ENCODE measurements around the gene CSTPP1. TPM values are rescaled to one million over a fixed set of nuclear protein-coding genes. Genes with fewer than 3 reads are reported as not detected.

The CSTPP1 gene
- polyA plus RNA-seq, 1 donor from 2014 or later = 17.5 TPM

GRCh38 chr11:47005441-47005840 lies 68.9 kb downstream of the CSTPP1 start:
- no peak overlapping the region for H3K27ac Mint-ChIP-seq
- H3K9me3 Mint-ChIP-seq = peaks cover 0 to 2% (median 0%) of the 10 kb centered on the region in 3 donors
- no peak overlapping the region for H3K4me3 Mint-ChIP-seq
- H3K36me3 Mint-ChIP-seq = peaks cover 7% of the 10 kb centered on the region
- H3K4me1 Mint-ChIP-seq = peaks cover 14 to 23% (median 21%) of the 10 kb centered on the region in 3 donors
- H3K27me3 Mint-ChIP-seq = no peaks in the 10 kb centered on the region

DNA sequence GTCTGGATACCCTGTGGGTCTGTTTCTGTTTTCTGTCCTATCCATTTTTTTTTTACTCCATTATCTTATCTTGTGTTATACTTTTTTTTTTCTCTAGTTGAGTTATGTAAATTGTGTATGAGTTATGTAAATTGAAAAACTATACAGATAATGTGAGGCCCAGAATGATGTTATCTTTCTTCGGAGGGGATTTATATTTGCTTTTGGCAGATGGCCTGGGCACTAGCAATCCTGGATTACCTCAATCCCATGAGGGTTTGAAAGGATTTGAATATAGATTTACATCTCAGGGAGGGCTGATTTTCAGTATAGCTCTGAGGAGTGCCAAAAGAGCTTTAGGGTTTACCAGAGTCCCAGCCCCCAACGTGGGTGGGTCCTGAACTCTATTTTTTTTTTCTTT lies 71.0 kb downstream of the CSTPP1 start:
- peaks cover 0 to 2% (median 0%) of the 10 kb centered on the region in 3 donors for H3K9me3 Mint-ChIP-seq
- H3K4me1 Mint-ChIP-seq = peaks cover 12 to 20% (median 18%) of the 10 kb centered on the region in 3 donors
- no peaks in the 10 kb centered on the region for H3K27me3 Mint-ChIP-seq
- peaks cover 7% of the 10 kb centered on the region for H3K36me3 Mint-ChIP-seq
- H3K4me3 Mint-ChIP-seq = no peak overlapping the region
- no peak overlapping the region for H3K27ac Mint-ChIP-seq

DNA sequence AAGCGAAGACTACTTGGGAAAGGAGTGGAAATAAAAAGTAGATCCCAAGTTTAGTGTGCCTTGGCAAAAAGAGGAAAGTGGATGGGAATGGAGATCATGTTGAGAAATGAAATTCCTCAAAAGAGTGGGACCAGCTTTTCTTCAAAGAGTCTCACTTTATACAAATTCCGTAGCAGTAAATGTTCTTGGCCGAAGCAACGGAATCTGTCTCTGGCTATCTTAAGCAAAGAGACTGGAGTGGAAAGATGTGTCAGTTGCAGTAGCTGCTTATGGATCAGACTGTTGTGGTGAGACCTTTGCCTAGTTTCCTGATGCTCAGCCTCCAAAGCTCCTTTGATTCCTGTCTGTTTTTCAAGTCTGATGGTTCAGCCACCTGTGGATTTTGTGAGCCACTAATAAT lies 73.6 kb downstream of the CSTPP1 start:
- Mint-ChIP-seq H3K9me3 (no peaks in the 10 kb centered on the region), H3K27ac (no peak overlapping the region), H3K27me3 (no peaks in the 10 kb centered on the region), H3K4me1 (no peaks in the 10 kb centered on the region), H3K4me3 (no peak overlapping the region), H3K36me3 (peaks cover 5% of the 10 kb centered on the region)

- Mint-ChIP-seq H3K9me3 (no peaks in the 10 kb centered on the region), H3K27me3 (no peaks in the 10 kb centered on the region), H3K4me3 (no peak overlapping the region), H3K4me1 (peaks cover 0 to 2% (median 0%) of the 10 kb centered on the region in 3 donors), H3K27ac (no peak overlapping the region), H3K36me3 (peaks cover 5% of the 10 kb centered on the region)
These were observed 77.5 kb downstream of the CSTPP1 start for GRCh38 chr11:47014097-47014496.

- no peaks in the 10 kb centered on the region for H3K9me3 Mint-ChIP-seq
- H3K4me3 Mint-ChIP-seq = peak overlapping the region in 1 of 4 donors; percentile 25
- H3K4me1 Mint-ChIP-seq = peaks cover 0 to 2% (median 0%) of the 10 kb centered on the region in 3 donors
- H3K36me3 Mint-ChIP-seq = peaks cover 3% of the 10 kb centered on the region
- H3K27me3 Mint-ChIP-seq = no peaks in the 10 kb centered on the region
- H3K27ac Mint-ChIP-seq = no peak overlapping the region
These were observed 82.1 kb downstream of the CSTPP1 start for GRCh38 chr11:47018637-47019036.

DNA sequence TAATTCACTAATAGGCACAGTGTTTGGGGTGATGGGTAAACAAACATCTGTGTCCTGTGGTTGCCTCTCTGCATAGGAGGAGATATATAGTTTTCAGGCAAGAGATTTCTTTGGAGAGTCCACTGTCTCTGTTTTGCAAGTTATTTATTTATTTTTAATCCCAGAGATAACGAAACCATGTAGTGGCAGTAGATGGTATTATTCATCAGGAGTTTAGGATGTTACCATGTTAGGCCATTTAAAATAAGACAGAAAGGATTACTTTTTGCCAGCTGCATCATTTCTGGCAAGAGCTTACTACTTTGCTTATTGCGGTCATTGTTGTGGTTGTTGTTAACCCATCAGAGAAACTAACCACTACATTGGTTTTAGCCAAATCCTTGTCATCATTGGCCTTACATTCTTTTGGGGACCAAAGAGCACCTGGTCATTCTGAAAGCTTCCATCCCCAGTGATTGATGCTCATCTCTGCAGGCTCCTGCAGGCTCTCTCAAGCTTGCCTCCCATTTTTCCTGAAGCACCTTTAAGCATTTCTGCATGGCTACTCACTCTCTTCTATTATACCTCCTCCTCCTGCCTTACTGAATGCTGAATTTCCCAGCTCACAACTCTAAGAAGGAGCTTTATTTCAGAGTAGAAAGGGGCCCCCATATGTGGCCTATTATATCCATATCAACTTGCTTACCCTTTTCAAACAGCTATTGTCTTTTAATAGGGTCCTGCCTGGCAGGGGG lies 84.4 kb downstream of the CSTPP1 start:
- peaks cover 0 to 2% (median 0%) of the 10 kb centered on the region in 3 donors for H3K4me1 Mint-ChIP-seq
- H3K27me3 Mint-ChIP-seq = no peaks in the 10 kb centered on the region
- no peak overlapping the region for H3K4me3 Mint-ChIP-seq

GRCh38 chr11:47021527-47021818 lies 84.9 kb downstream of the CSTPP1 start:
- Mint-ChIP-seq H3K4me3 (no peak overlapping the region), H3K27me3 (no peaks in the 10 kb centered on the region), H3K36me3 (peaks cover 4% of the 10 kb centered on the region), H3K9me3 (no peaks in the 10 kb centered on the region), H3K27ac (no peak overlapping the region), H3K4me1 (peaks cover 0 to 2% (median 0%) of the 10 kb centered on the region in 3 donors)

More for the DNA sequence above, 84.4 kb downstream of the CSTPP1 start:
- H3K9me3 Mint-ChIP-seq = no peaks in the 10 kb centered on the region
- H3K27ac Mint-ChIP-seq = no peak overlapping the region
- peaks cover 4% of the 10 kb centered on the region for H3K36me3 Mint-ChIP-seq

GRCh38 chr11:47021965-47022364 lies 85.4 kb downstream of the CSTPP1 start:
- H3K4me1 Mint-ChIP-seq = peaks cover 0 to 2% (median 0%) of the 10 kb centered on the region in 3 donors
- no peak overlapping the region for H3K4me3 Mint-ChIP-seq
- no peaks in the 10 kb centered on the region for H3K9me3 Mint-ChIP-seq
- H3K27me3 Mint-ChIP-seq = no peaks in the 10 kb centered on the region
- H3K27ac Mint-ChIP-seq = no peak overlapping the region
- H3K36me3 Mint-ChIP-seq = peaks cover 4% of the 10 kb centered on the region

- Mint-ChIP-seq H3K4me3 (no peak overlapping the region), H3K9me3 (no peaks in the 10 kb centered on the region), H3K4me1 (peaks cover 0 to 3% (median 0%) of the 10 kb centered on the region in 3 donors), H3K36me3 (peaks cover 10% of the 10 kb centered on the region), H3K27me3 (no peaks in the 10 kb centered on the region), H3K27ac (no peak overlapping the region)
These were observed 91.9 kb downstream of the CSTPP1 start for GRCh38 chr11:47028195-47029093.

GRCh38 chr11:47033439-47033838 lies 96.9 kb downstream of the CSTPP1 start:
- Mint-ChIP-seq H3K36me3 (peaks cover 10% of the 10 kb centered on the region), H3K9me3 (no peaks in the 10 kb centered on the region), H3K27me3 (no peaks in the 10 kb centered on the region), H3K4me1 (peaks cover 0 to 3% (median 0%) of the 10 kb centered on the region in 3 donors), H3K4me3 (no peak overlapping the region), H3K27ac (no peak overlapping the region)

DNA sequence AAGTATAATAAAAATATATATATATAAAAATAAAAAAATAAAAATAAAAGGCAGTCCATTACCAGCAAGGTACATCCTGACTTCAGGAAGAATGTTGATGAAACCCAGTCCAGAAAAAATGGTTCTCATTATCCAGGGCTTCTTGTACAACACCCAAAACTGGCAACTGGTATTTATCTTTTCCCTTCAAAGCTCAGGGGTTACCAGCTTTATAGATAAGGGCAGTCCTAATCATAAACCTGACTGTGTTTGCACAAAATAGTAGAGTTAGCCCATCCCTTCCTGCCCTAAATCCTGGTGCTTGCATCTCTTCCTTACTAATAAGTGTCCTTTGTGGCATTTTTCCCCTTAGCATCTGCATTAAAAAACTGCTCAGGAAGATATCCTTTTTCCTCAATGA lies 97.5 kb downstream of the CSTPP1 start:
- H3K27ac Mint-ChIP-seq = no peak overlapping the region

DNA sequence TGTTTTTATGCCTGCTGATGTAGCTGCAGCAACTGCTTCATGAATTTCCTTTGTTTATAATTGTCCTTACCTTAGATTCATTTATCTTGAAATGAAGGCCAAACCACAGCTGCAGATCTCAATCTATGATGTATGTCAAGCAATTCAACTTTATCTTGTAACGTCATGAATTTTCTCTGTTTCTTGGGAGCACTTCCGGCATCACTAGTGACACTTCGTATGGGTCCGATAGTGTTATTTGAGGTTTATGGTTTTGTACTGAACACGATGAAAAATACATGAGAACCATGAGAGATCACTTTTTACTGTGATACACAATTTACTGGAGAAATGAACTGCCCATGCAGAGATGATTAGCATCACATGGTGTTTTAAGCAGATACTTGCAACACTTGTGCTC lies 98.5 kb downstream of the CSTPP1 start:
- peaks cover 9% of the 10 kb centered on the region for H3K36me3 Mint-ChIP-seq
- no peak overlapping the region for H3K4me3 Mint-ChIP-seq

More for the DNA sequence above, 97.5 kb downstream of the CSTPP1 start:
- Mint-ChIP-seq H3K9me3 (no peaks in the 10 kb centered on the region), H3K4me3 (no peak overlapping the region), H3K36me3 (peaks cover 9% of the 10 kb centered on the region), H3K27me3 (no peaks in the 10 kb centered on the region), H3K4me1 (peaks cover 0 to 3% (median 0%) of the 10 kb centered on the region in 3 donors)

DNA sequence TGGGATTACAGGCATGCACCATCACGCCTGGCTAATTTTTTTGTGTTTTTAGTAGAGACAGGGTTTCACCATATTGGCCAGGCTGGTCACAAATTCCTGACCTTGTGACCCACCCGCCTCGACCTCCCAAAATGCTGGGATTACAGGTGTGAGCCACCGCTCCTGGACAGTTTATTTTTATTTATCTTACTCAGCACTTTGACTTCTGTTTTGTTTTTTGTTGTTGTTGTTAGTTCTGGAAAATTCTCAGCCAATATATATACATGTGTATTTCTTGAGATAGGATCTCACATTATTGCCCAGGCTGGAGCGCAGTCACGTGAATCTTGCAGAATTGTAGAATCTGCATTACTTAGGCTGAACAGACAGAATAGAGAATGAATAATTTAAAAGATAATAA lies 107.6 kb downstream of the CSTPP1 start:
- H3K36me3 Mint-ChIP-seq = no peaks in the 10 kb centered on the region
- H3K4me3 Mint-ChIP-seq = no peak overlapping the region
- H3K27me3 Mint-ChIP-seq = no peaks in the 10 kb centered on the region
- H3K9me3 Mint-ChIP-seq = no peaks in the 10 kb centered on the region
- H3K4me1 Mint-ChIP-seq = peaks cover 0 to 3% (median 2%) of the 10 kb centered on the region in 3 donors
- no peak overlapping the region for H3K27ac Mint-ChIP-seq

More for the DNA sequence above, 98.5 kb downstream of the CSTPP1 start:
- H3K27ac Mint-ChIP-seq = no peak overlapping the region
- H3K27me3 Mint-ChIP-seq = no peaks in the 10 kb centered on the region
- H3K9me3 Mint-ChIP-seq = no peaks in the 10 kb centered on the region
- H3K4me1 Mint-ChIP-seq = peaks cover 0 to 3% (median 0%) of the 10 kb centered on the region in 3 donors

DNA sequence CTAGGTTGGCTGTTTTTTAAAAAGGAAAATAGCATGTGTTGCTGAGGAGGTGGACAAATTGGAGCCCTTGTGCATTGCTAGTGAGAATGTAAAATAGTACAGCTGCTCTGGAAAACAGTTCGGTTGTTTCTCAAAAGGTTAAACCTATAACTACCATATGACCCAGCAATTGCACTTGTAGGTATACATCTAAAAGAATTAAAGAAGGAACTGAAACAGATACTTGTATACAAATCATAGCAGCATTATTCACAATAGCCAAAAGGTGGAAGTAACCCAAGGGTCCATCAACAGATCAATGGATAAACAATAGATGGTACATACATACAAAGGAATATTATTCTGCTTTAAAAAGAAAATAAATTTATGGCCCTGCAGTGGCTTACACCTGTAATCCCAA lies 111.4 kb downstream of the CSTPP1 start:
- peaks cover 1% of the 10 kb centered on the region for H3K36me3 Mint-ChIP-seq
- peaks cover 0 to 3% (median 2%) of the 10 kb centered on the region in 3 donors for H3K4me1 Mint-ChIP-seq
- no peaks in the 10 kb centered on the region for H3K9me3 Mint-ChIP-seq
- peak overlapping the region in 1 of 3 donors; percentile 63 for H3K27ac Mint-ChIP-seq
- no peaks in the 10 kb centered on the region for H3K27me3 Mint-ChIP-seq
- H3K4me3 Mint-ChIP-seq = no peak overlapping the region

DNA sequence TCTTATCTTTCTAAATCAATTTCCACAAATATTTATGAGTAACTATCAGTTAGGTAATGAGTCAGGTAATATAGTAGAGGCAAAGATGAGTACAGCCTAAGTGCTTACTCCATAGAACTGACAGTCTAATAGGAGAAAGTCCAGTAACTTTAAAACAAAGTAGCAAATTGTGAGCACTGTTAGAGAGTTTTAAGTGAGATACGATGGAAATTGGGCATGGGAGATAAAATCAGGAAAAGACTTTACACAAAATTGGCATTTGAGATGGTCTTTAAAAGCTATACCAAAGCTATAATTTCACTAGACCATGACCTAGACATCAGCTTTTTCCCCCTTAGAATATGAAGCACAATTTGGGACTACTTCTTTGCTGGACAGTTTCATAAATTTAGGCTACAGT lies 113.7 kb downstream of the CSTPP1 start:
- Mint-ChIP-seq H3K4me3 (no peak overlapping the region), H3K27ac (no peak overlapping the region), H3K36me3 (peaks cover 1% of the 10 kb centered on the region), H3K9me3 (no peaks in the 10 kb centered on the region), H3K27me3 (no peaks in the 10 kb centered on the region), H3K4me1 (peaks cover 0 to 3% (median 2%) of the 10 kb centered on the region in 3 donors)

Measured in IgD-negative memory B cell (primary cell).